Adipose tissue (tissue), 3 donors: ENCODE data around the gene RSAD1. TPM values are rescaled to one million over a fixed set of nuclear protein-coding genes. Genes with fewer than 3 reads are reported as not detected.

Source experiments
- H3K27ac ChIP-seq: one replicate; pipeline ENCODE4 v1.5.1; 2013; ENCODE audit warnings: low read depth, low read length
- WGBS, 3 donors: extraction: QIAGEN DNeasy Blood & Tissue Kit; methylation state at CpG; one replicate each; pipeline ENCODE4 v1.1.7; 2013; 5-methylcytosine and 5-hydroxymethylcytosine counted together
- polyA plus RNA-seq, 3 donors: library from polyadenylated mRNA; stranded (reverse); fragments of 200-250 nt; gene quantifications; one replicate each; pipeline ENCODE4 v1.2.3, GENCODE V29; 2013
- donor health status: healthy with polysubstance abuse.
- donor health status: Bipolar disorder and iron deficiency.
- donor health status: healthy.

RSAD1 gene
- 10 to 100 TPM; 21.9 to 27.9 (median 25.9) TPM for polyA plus RNA-seq

GRCh38 chr17:50478391-50479381, at the start of gene RSAD1:
TSS of gene RSAD1 (plus strand) at chr17:50478860. CDS start at chr17:50478885, 25 bp downstream.
- no peak within 1 kb of the TSS for H3K27ac ChIP-seq
- 2 to 3% (median 2%) methylated on average over 59 to 75 of the region's 75 CpGs for WGBS, 3 donors

- whole genome bisulfite sequencing, 3 donors, result 87 to 92% (median 90%) methylated on average over 4 of the region's 4 CpGs
- H3K27ac ChIP-seq, result no peak overlapping the region
Measured at GRCh38 chr17:50429793-50430192, 48.9 kb upstream of the RSAD1 start.

- 77 to 83% (median 81%) methylated on average over 4 of the region's 4 CpGs for WGBS, 3 donors
- no peak overlapping the region for H3K27ac ChIP-seq
Measured at GRCh38 chr17:50430821-50431618, 47.6 kb upstream of the RSAD1 start.

GRCh38 chr17:50432125-50432762, 46.4 kb upstream of the RSAD1 start:
- H3K27ac ChIP-seq, result no peak overlapping the region
- WGBS, 3 donors, result 78 to 87% (median 84%) methylated on average over 4 of the region's 4 CpGs

GRCh38 chr17:50437409-50437808, 41.3 kb upstream of the RSAD1 start:
- WGBS, 3 donors, result 93 to 94% (median 93%) methylated on average over 4 of the region's 4 CpGs
- no peak overlapping the region for H3K27ac ChIP-seq

GRCh38 chr17:50439008-50439407, 39.7 kb upstream of the RSAD1 start:
- WGBS, 3 donors, result 87 to 97% (median 91%) methylated on average over 4 of the region's 4 CpGs
- H3K27ac ChIP-seq, result no peak overlapping the region

- H3K27ac ChIP-seq, result no peak overlapping the region
- WGBS, 3 donors, result 22 to 91% (median 74%) methylated on average over 4 of the region's 4 CpGs
Measured at GRCh38 chr17:50440172-50440837, 38.4 kb upstream of the RSAD1 start.

GRCh38 chr17:50440838-50441829, 37.5 kb upstream of the RSAD1 start:
- WGBS, 3 donors, result 85 to 90% (median 86%) methylated on average over 10 of the region's 10 CpGs
- H3K27ac ChIP-seq, result no peak overlapping the region

GRCh38 chr17:50443505-50443974, 35.1 kb upstream of the RSAD1 start:
- 22 to 43% (median 42%) methylated on average over 3 of the region's 3 CpGs for WGBS, 3 donors
- H3K27ac ChIP-seq, result no peak overlapping the region

- no peak overlapping the region for H3K27ac ChIP-seq
- 93 to 94% (median 94%) methylated on average over 6 of the region's 6 CpGs for WGBS, 3 donors
Measured at GRCh38 chr17:50444841-50445715, 33.6 kb upstream of the RSAD1 start.

GRCh38 chr17:50445730-50446325, 32.8 kb upstream of the RSAD1 start:
- H3K27ac ChIP-seq, result no peak overlapping the region
- WGBS, 3 donors, result 30 to 53% (median 47%) methylated on average over 1 of the region's 1 CpG

GRCh38 chr17:50447870-50448595, 30.6 kb upstream of the RSAD1 start:
- no peak overlapping the region for H3K27ac ChIP-seq
- 34 to 91% (median 84%) methylated on average over 7 of the region's 7 CpGs for WGBS, 3 donors

- 25 to 74% (median 64%) methylated on average over 2 of the region's 2 CpGs for WGBS, 3 donors
- no peak overlapping the region for H3K27ac ChIP-seq
Measured at GRCh38 chr17:50448643-50449042, 30.0 kb upstream of the RSAD1 start.

- H3K27ac ChIP-seq, result no peak overlapping the region
- 67 to 77% (median 67%) methylated on average over 7 of the region's 7 CpGs for WGBS, 3 donors
Measured at GRCh38 chr17:50451943-50452629, 26.6 kb upstream of the RSAD1 start.
